ENCODE data around the gene MCOLN1.

DNA sequence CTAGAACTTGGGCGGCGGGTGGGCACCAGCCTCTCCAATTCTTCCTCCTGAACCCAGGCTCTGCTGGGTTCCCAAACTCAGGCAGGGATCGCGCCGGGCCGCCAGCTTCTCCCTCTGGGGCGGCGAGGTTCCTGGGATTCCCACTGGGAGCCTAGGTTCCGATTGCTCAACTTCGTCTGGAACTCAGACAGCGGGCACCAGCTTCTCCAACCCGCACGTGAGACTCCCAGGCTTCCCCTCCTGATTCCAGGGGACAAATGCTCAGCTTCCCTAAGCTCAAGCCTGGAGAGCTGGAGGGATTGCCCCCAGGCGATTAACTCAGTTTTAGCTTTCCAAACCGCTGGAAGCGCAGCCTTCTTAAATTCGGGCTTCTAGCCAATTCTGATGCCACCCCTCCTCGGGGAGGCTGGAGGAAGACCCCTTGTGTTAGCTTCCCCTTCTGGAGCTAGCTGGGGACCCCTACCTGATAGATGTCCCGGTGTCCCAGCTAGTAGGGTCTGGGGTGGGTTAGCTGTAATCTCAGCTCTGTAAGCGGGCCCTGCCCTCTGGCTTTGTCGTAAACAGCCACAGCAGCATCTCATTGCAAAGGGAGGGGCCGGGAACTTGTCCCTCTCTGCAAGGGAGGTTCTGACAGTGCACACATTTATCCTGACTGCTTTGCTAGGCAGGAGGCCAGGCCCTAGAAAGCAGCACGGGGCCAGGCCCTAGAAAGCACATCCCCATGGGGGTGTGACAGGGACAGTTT is 671 bp downstream of the MCOLN1 start:
- TF ChIP-seq CTCF (conservative IDR thresholded peaks at IDR 0.05; ENCODE audit: low read depth, low read length) (no peak), CEBPB (IDR thresholded peaks at IDR 0.05; ENCODE audit: low read depth, low read length) (peak; percentile 80), RFX5 (IDR thresholded peaks at IDR 0.05; ENCODE audit: low read depth, low read length) (no peak)
- TF ChIP-seq, protein P1, sequence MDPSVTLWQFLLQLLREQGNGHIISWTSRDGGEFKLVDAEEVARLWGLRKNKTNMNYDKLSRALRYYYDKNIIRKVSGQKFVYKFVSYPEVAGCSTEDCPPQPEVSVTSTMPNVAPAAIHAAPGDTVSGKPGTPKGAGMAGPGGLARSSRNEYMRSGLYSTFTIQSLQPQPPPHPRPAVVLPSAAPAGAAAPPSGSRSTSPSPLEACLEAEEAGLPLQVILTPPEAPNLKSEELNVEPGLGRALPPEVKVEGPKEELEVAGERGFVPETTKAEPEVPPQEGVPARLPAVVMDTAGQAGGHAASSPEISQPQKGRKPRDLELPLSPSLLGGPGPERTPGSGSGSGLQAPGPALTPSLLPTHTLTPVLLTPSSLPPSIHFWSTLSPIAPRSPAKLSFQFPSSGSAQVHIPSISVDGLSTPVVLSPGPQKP (IDR thresholded peaks at IDR 0.05; ENCODE audit: borderline replicate concordance, low read depth, low read length) = no peak

Measured in IMR-90 (cell line).